ENCODE results near the gene CELA3A. TPM values are rescaled to one million over a fixed set of nuclear protein-coding genes. Genes with fewer than 3 reads are reported as not detected.
A peak's percentile ranks its signal among the peaks of the same experiment; 100 is the strongest.
"Not testable (repeated sequence)": the region's sequence is repeated elsewhere in the genome, so short reads cannot be mapped to it uniquely, and the experiment has no call there.

The CELA3A gene
- total RNA-seq, 2 experiments from 2014 or later = not detected

- H3K27me3 Mint-ChIP-seq; POLR2A ChIA-PET; H3K9me3 Mint-ChIP-seq; H3K36me3 Mint-ChIP-seq; H3K4me3 Mint-ChIP-seq; ATAC-seq (ENCODE audit: low read depth); DNase-seq: not testable (repeated sequence)
- Mint-ChIP-seq H3K4me1 (peaks cover 13% of the 10 kb centered on the region), H3K27ac (peak overlapping the region; percentile 65)
These were observed 13.2 kb downstream of the CELA3A start for GRCh38 chr1:22014575-22015206.

GRCh38 chr1:22018583-22019559, 17.4 kb downstream of the CELA3A start:
- POLR2A ChIA-PET = interaction anchor here (0.7 to 1.5 kb wide), 6 partner anchors 21 to 74 kb away, joined by 3 to 6 read pairs (median 4); partner anchors contain the start of gene CDC42
- peaks cover 5% of the 10 kb centered on the region for H3K27me3 Mint-ChIP-seq
- H3K36me3 Mint-ChIP-seq = no peaks in the 10 kb centered on the region
- H3K4me3 Mint-ChIP-seq = peak overlapping the region; percentile 74
- ATAC-seq (ENCODE audit: low read depth) (peak; percentile 93), DNase-seq (no peak)
- H3K4me1 Mint-ChIP-seq = peaks cover 19% of the 10 kb centered on the region
- H3K27ac Mint-ChIP-seq = peak overlapping the region; percentile 88
- no peaks in the 10 kb centered on the region for H3K9me3 Mint-ChIP-seq

GRCh38 chr1:22021061-22021460, 19.6 kb downstream of the CELA3A start:
- DNase-seq (no peak), ATAC-seq (ENCODE audit: low read depth) (no peak)
- no peak overlapping the region for H3K27ac Mint-ChIP-seq
- peaks cover 2% of the 10 kb centered on the region for H3K36me3 Mint-ChIP-seq
- H3K4me3 Mint-ChIP-seq = no peak overlapping the region
- H3K4me1 Mint-ChIP-seq = peaks cover 31% of the 10 kb centered on the region
- H3K9me3 Mint-ChIP-seq = no peaks in the 10 kb centered on the region
- POLR2A ChIA-PET = no interaction called here
- H3K27me3 Mint-ChIP-seq = no peaks in the 10 kb centered on the region

GRCh38 chr1:22024485-22025367, 23.3 kb downstream of the CELA3A start:
- no peaks in the 10 kb centered on the region for H3K27me3 Mint-ChIP-seq
- POLR2A ChIA-PET = interaction anchor here (0.6 to 10.7 kb wide), 21 partner anchors 8 to 1238 kb away, joined by 3 to 316 read pairs (median 7); partner anchors contain the start of genes CDC42 and USP48
- H3K36me3 Mint-ChIP-seq = peaks cover 6% of the 10 kb centered on the region
- peak overlapping the region; percentile 89 for H3K4me3 Mint-ChIP-seq
- peak overlapping the region; percentile 99 for H3K27ac Mint-ChIP-seq
- H3K9me3 Mint-ChIP-seq = no peaks in the 10 kb centered on the region
- DNase-seq (peak; percentile 77), ATAC-seq (ENCODE audit: low read depth) (peak; percentile 72)
- peaks cover 33% of the 10 kb centered on the region for H3K4me1 Mint-ChIP-seq

- POLR2A ChIA-PET = interaction anchor here (0.5 to 10.7 kb wide), 19 partner anchors 8 to 1239 kb away, joined by 3 to 316 read pairs (median 8); partner anchors contain the start of genes CDC42 and USP48
- H3K27ac Mint-ChIP-seq = peak overlapping the region; percentile 99
- no peaks in the 10 kb centered on the region for H3K9me3 Mint-ChIP-seq
- peaks cover 37% of the 10 kb centered on the region for H3K4me1 Mint-ChIP-seq
- ATAC-seq (ENCODE audit: low read depth) = peak; percentile 59
- H3K4me3 Mint-ChIP-seq = peak overlapping the region; percentile 89
- no peaks in the 10 kb centered on the region for H3K27me3 Mint-ChIP-seq
- H3K36me3 Mint-ChIP-seq = peaks cover 6% of the 10 kb centered on the region
- DNase-seq = peak; percentile 84
These were observed 24.1 kb downstream of the CELA3A start for GRCh38 chr1:22025368-22026155.

GRCh38 chr1:22026924-22027289, 25.4 kb downstream of the CELA3A start:
- Mint-ChIP-seq H3K27me3 (no peaks in the 10 kb centered on the region), H3K27ac (peak overlapping the region; percentile 99), H3K9me3 (no peaks in the 10 kb centered on the region), H3K4me1 (peaks cover 46% of the 10 kb centered on the region), H3K36me3 (peaks cover 10% of the 10 kb centered on the region), H3K4me3 (peak overlapping the region; percentile 89)
- POLR2A ChIA-PET = interaction anchor here (1.5 to 10.7 kb wide), 3 partner anchors 13 to 26 kb away, joined by 5 to 316 read pairs (median 10); partner anchors contain the start of gene CDC42
- DNase-seq = no peak
- ATAC-seq (ENCODE audit: low read depth) = no peak

GRCh38 chr1:22030057-22030456, 28.6 kb downstream of the CELA3A start:
- Mint-ChIP-seq H3K4me3 (no peak overlapping the region), H3K27ac (no peak overlapping the region), H3K27me3 (no peaks in the 10 kb centered on the region), H3K9me3 (no peaks in the 10 kb centered on the region), H3K36me3 (peaks cover 10% of the 10 kb centered on the region), H3K4me1 (peaks cover 31% of the 10 kb centered on the region)
- no peak for DNase-seq
- POLR2A ChIA-PET = interaction anchor here (3.6 to 10.7 kb wide), 2 partner anchors 10 to 24 kb away, joined by 29 to 316 read pairs; partner anchors contain the start of gene CDC42
- no peak for ATAC-seq (ENCODE audit: low read depth)

GRCh38 chr1:22030473-22030872, 29.0 kb downstream of the CELA3A start:
- DNase-seq (no peak), ATAC-seq (ENCODE audit: low read depth) (no peak)
- Mint-ChIP-seq H3K4me1 (peaks cover 31% of the 10 kb centered on the region), H3K4me3 (no peak overlapping the region), H3K36me3 (peaks cover 10% of the 10 kb centered on the region), H3K9me3 (no peaks in the 10 kb centered on the region), H3K27ac (no peak overlapping the region), H3K27me3 (no peaks in the 10 kb centered on the region)
- POLR2A ChIA-PET = interaction anchor here (3.6 to 10.7 kb wide), 2 partner anchors 9 to 23 kb away, joined by 29 to 316 read pairs; partner anchors contain the start of gene CDC42

GRCh38 chr1:22031214-22031962, 29.9 kb downstream of the CELA3A start:
- H3K27ac Mint-ChIP-seq = peak overlapping the region; percentile 83
- H3K36me3 Mint-ChIP-seq = peaks cover 9% of the 10 kb centered on the region
- H3K4me3 Mint-ChIP-seq = peak overlapping the region; percentile 60
- no peak for DNase-seq
- H3K4me1 Mint-ChIP-seq = peaks cover 27% of the 10 kb centered on the region
- POLR2A ChIA-PET = interaction anchor here (3.6 to 10.7 kb wide), 2 partner anchors 8 to 22 kb away, joined by 29 to 316 read pairs; partner anchors contain the start of gene CDC42
- H3K27me3 Mint-ChIP-seq = no peaks in the 10 kb centered on the region
- peak; percentile 62 for ATAC-seq (ENCODE audit: low read depth)
- H3K9me3 Mint-ChIP-seq = no peaks in the 10 kb centered on the region

GRCh38 chr1:22034834-22035233, 33.4 kb downstream of the CELA3A start:
- H3K4me3 Mint-ChIP-seq; H3K9me3 Mint-ChIP-seq; H3K27ac Mint-ChIP-seq; DNase-seq; ATAC-seq (ENCODE audit: low read depth); H3K36me3 Mint-ChIP-seq; H3K27me3 Mint-ChIP-seq: not testable (repeated sequence)
- H3K4me1 Mint-ChIP-seq = peaks cover 29% of the 10 kb centered on the region
- POLR2A ChIA-PET = interaction anchor here (0.6 to 1.3 kb wide), 2 partner anchors 9 to 253 kb away, joined by 7 to 8 read pairs; no protein-coding TSS in a partner anchor

- peaks cover 29% of the 10 kb centered on the region for H3K4me1 Mint-ChIP-seq
- peak overlapping the region; percentile 30 for H3K27ac Mint-ChIP-seq
- H3K9me3 Mint-ChIP-seq = no peaks in the 10 kb centered on the region
- no peak for DNase-seq
- H3K4me3 Mint-ChIP-seq = no peak overlapping the region
- POLR2A ChIA-PET = interaction anchor here (7.5 to 8.3 kb wide), 2 partner anchors 11 to 15 kb away, joined by 207 to 316 read pairs; partner anchors contain the start of gene CDC42
- H3K36me3 Mint-ChIP-seq = no peaks in the 10 kb centered on the region
- no peak for ATAC-seq (ENCODE audit: low read depth)
- no peaks in the 10 kb centered on the region for H3K27me3 Mint-ChIP-seq
These were observed 36.1 kb downstream of the CELA3A start for GRCh38 chr1:22037520-22037919.

Data from activated naive CD8-positive, alpha-beta T cell treated with anti-CD3 and anti-CD28 coated beads, Interleukin-2, amount 10 ng/mL, durations not matched to agents 7 days and 5 days (primary cell).